Stimulated activated CD8-positive, alpha-beta memory T cell treated with anti-CD3 and anti-CD28 coated beads, Interleukin-15, amount 100 ng/mL, for 1 hour (primary cell): ENCODE measurements around the gene SIGLEC5.
A peak's percentile ranks its signal among the peaks of the same experiment; 100 is the strongest.

Experiments used
- DNase-seq: peaks from one replicate; pipeline ENCODE4 v3.0.0-alpha.2; 2020; ENCODE audit warnings: low read depth

SIGLEC5 gene

GRCh38 chr19:51587264-51588191 lies 42.7 kb downstream of the SIGLEC5 start:
- no peak for DNase-seq

GRCh38 chr19:51586799-51587198 lies 43.4 kb downstream of the SIGLEC5 start:
- no peak for DNase-seq

- DNase-seq, result no peak
Observed at GRCh38 chr19:51586103-51586728, 44.0 kb downstream of the SIGLEC5 start.

- DNase-seq, result no peak
Observed at GRCh38 chr19:51576850-51577249, 53.4 kb downstream of the SIGLEC5 start.

- DNase-seq, result no peak
Observed at GRCh38 chr19:51573331-51573730, 56.9 kb downstream of the SIGLEC5 start.

- no peak for DNase-seq
Observed at GRCh38 chr19:51572908-51573307, 57.3 kb downstream of the SIGLEC5 start.

GRCh38 chr19:51572410-51572809 lies 57.8 kb downstream of the SIGLEC5 start:
- no peak for DNase-seq

- no peak for DNase-seq
Observed at GRCh38 chr19:51571599-51571998, 58.6 kb downstream of the SIGLEC5 start.

GRCh38 chr19:51570962-51571575 lies 59.1 kb downstream of the SIGLEC5 start, which contains the start of gene ZNF175:
ZNF175 (plus strand) TSS chr19:51571283; CDS start chr19:51573330, 2,047 bp downstream.
- peak; percentile 78 for DNase-seq

- no peak for DNase-seq
Observed at GRCh38 chr19:51568456-51568855, 61.7 kb downstream of the SIGLEC5 start.

- no peak for DNase-seq
Observed at GRCh38 chr19:51567583-51567982, 62.6 kb downstream of the SIGLEC5 start.

GRCh38 chr19:51566489-51567100 lies 63.6 kb downstream of the SIGLEC5 start:
- DNase-seq, result no peak

GRCh38 chr19:51565583-51565982 lies 64.6 kb downstream of the SIGLEC5 start:
- no peak for DNase-seq

GRCh38 chr19:51564791-51565190 lies 65.4 kb downstream of the SIGLEC5 start:
- no peak for DNase-seq
